IPS DF 4.7 (cell line): ENCODE data around the gene SAMD4A.

Experiments
- DNase-seq: peaks from one replicate; pipeline ENCODE4 v3.0.0-alpha.2; 2013; ENCODE audit warnings: low spot score; ENCODE audit errors: extremely low read depth

The SAMD4A gene

DNA sequence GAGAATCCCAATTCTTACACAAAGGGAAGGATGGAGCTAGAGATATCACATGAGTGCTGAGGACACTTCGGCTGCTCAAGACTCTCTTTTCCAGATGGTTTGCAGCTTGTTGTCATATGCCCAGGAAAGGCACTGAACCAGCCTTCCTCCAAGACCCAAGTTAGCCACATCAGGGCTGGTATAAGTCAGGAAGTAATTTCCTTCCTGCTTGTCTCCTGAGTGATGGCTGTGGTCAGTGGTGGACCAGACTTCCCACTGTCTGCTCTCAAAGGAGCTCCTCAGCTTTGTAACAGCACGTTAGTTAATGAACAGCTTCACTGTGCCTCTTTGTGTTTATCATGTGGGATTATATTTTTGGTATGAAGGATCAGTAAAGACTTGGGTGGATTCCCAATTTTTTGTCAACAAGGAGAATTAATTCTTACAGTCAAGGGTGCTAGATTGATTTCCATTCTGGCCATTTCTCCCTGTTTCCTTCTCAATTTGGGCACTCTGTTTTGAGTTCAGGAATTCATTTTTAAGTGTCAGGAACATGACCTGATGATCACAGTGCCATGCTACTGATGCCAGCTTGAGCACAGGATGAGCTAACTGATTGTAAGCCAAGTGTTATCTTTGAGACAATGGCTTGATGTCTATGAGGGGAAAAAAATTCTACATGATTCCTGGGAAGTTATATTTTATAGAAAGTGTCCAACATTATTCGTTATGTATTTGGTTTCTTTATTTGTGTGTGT, 189.9 kb downstream of the SAMD4A start:
- DNase-seq = no peak

GRCh38 chr14:54758041-54758440, 191.1 kb downstream of the SAMD4A start:
- no peak for DNase-seq

GRCh38 chr14:54759982-54760585, 193.2 kb downstream of the SAMD4A start:
- no peak for DNase-seq

DNA sequence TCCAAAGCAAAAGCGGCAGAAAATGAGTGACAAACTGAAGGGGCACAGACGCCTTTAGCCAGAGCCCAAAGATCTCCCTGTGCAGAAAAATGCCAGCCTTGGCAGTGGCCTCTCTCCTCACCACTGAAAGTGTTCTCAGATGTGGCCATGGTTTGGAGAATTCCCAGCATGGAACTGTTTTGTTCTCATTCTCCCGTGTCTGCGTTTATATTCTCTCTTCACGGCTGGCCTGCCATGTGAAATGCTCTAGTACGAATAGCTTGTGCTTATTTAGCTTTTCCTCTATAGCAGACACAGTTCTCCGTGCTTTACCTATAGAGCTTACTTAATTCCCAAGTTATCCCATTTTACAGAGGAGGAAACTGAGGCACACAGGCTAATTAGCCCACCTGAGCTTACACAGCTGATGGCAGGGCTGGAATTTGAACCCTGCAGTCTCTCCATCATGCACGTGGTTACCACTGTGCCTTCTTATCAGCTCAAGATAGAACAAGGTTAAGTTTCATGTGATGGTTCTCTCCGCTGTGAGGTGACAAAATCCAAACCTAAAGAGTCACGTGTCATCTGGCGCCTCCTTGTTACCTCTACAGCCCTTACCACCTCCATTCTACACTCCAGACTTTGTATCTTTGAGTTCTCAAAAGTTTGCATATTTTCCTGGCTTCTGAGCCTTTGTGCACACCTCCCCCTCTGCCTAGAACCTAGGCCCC, 194.1 kb downstream of the SAMD4A start:
- DNase-seq = no peak

- DNase-seq = no peak
These were observed 194.9 kb downstream of the SAMD4A start for GRCh38 chr14:54761835-54762234.

DNA sequence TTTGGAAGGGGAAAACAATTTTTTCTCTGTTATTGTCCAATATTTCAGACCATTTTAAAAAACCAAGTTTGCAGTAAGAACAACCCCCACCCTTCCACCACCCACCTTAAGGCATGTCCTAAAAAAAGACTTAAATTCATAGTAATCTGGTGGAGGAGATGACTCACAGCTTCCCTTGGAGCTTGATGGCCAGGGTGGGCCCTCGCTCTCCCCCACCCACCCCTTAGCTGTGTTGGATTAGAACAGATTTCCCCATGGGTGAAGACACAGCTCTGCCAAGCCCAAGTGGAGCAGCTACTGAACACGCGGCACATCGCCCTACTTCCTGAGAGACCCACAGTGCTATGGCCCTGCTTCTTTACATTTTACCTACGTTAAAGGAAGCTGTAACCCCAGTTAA, 195.4 kb downstream of the SAMD4A start:
- no peak for DNase-seq

DNA sequence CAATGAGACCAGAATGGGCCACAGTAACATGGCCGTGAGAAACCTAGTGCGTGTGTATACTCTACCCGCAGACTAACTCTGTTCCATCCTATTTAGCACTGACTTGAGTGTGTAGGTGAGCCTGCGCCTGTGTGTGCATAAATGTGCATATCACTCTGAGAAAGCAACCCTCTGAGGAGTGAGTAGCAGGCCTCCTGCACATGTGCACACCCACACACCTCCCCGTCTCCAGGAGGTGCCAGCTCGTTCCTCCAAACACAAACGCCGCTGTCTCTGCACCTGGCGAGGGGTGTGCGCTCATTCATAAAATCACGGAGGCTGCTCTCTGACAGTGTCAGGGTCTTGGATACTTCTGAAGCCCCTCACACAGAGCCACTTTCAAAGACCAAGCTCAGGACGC, 196.8 kb downstream of the SAMD4A start:
- DNase-seq = no peak

- DNase-seq = no peak
These were observed 199.6 kb downstream of the SAMD4A start for GRCh38 chr14:54766276-54767138.

DNA sequence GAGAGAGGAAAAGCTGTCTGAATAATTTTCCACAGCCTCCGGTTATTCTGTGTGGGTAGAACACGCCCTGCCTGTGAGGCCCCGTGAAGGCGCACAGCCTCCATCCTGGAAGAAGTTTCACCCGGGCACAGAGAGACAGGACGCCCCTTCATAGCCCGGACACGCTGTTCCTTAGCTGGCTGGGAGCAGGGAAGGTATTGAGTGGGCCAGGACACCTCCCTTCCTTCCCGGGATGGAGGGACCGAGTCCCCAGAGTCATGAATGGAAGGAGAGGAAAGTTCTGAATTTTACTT, 200.2 kb downstream of the SAMD4A start:
- no peak for DNase-seq

DNA sequence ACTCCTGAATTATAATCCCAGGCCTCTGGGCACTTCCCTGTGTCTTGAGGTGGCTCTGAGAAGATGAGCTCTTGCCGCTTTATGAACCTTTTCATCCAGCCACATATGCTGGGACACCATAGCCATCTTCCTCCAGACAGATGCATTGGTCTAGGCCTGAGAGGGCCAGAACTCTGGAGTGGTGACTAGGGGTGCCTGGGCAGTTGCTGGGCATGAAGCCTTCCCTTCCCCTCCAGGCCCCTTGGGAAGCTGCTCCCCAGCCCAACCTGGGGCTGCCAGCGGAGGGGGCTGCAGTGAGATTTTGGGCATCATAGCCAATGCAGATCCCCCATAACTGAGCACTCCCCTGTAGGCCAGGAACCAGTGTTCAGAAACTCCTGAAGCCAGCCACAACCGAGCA, 200.5 kb downstream of the SAMD4A start:
- DNase-seq = no peak

DNA sequence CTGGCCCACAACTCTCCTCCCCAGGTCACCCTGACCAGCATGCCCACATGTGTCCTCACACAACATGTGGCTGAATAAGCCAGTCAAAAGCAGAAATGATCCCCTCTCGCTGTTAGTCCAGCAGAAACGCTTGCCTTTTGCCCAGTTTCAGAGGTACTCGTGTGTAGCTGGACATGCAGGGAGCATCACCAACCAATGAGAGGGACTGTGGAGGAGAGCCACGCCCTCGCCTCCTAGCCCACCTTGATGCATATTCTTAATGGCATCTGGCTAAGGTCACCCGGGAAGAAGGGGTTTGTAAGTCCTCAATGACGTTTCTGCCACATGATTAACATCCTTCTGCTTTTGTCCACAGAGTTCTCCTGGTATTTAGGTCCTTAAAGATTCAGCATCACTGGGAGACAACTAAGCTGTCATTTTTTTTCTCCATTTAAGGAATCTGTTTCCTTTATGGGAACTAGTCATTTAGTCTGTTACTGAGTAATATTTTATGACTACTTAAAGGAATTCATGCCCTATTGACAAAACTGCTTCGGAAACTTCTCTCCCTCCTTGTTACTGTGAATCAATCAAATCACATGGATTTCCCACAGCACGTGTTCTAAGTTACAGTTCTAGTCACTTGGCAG, 201.7 kb downstream of the SAMD4A start:
- no peak for DNase-seq

DNA sequence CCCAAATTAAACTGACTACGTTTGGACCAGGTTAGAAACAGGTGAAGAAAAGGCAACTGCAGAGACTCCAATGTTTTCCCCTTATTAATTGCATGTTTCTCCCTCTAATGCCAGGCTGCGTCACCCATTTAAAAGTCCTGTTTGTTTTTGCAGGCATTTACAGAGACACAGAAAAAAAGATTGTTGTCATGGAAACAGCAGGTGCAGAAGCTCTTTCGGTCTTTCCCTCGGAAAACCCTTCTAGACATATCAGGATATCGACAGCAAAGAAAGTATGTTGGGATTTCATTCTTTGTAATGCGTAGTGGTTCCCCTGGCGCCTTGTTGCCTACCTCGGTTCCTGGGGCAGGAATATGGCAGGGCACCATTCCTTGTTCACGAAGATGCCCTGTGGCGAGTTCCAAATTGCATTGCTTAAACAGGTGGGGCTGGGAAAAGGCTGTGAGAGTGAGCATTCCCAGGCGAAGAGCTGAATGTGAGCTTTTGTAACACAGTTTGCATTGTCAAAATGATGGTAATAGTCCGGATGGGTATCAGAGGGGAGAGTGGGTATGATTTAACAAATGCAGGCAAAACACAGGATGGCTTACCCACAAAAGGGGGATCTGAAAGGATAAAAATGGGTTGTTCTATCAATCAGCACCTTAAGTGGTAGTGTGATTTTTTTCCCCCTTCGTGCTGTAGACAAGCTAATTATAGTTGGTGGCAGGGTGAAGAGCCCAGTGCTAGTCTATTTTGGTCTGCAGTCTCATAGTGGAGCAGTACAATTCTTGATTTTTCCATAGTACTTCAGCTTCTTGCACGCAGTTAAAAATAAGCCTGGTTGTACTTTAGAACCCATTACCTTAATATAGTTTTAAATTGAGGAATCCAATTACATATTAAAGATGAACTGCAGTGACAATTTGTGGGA, 203.3 kb downstream of the SAMD4A start:
- DNase-seq = no peak

- no peak for DNase-seq
These were observed 204.6 kb downstream of the SAMD4A start for GRCh38 chr14:54771411-54772027.

GRCh38 chr14:54772451-54772881, 205.5 kb downstream of the SAMD4A start:
- DNase-seq = no peak

DNA sequence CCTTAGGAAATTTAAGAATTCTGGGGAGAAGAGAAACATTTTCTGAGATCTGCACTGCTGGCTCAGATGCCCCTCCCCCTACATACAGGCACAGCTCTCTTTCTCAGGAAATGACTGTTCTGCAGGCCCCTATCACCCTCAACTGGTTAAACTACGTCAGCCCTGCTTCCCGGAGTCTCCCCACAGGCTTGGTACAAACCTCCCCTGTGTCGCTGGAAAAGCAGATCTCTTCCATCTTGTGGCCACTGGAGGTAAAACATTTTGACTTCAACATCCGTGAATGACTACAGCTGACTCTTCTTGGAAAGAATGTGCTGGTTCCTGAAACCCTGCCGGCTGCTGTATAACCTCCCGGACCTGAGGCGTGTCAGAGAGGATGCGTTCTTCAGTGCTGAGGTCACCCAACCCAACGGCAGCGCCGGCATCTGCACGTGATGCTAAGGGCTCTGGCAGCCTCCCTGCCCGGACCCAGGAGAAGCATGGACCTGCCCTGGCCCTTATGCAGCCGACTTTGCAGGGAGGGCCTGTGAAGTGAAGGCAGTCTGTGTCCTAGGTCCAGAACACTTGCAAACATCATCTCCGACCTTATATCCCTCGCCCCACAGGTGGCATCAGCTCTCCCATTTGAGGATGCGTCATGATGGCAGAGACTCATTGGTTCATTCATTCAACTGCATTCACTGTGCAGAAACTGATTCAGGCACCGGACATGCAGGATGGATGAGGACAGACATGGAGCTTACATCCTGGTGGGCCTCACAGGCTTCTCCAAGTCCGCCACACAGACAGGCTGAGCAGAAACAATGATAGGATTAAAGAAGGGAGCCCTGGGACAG, 206.5 kb downstream of the SAMD4A start:
- peak; percentile 97 for DNase-seq

DNA sequence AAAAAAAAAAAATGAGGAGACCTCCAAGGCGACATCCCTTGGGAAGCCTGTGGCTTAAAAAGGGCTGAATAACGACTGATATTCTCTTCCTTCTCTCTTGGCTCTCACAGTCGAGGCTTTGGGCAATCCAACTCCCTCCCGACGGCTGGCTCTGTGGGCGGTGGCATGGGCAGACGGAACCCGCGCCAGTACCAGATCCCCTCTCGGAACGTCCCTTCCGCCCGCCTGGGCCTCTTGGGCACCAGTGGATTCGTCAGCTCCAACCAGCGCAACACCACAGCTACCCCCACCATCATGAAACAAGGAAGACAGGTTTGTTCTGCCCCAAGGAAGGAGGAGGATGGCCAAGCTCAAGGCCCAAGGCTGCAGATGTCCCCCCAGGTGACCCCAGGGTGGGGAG, 207.9 kb downstream of the SAMD4A start:
- no peak for DNase-seq

DNA sequence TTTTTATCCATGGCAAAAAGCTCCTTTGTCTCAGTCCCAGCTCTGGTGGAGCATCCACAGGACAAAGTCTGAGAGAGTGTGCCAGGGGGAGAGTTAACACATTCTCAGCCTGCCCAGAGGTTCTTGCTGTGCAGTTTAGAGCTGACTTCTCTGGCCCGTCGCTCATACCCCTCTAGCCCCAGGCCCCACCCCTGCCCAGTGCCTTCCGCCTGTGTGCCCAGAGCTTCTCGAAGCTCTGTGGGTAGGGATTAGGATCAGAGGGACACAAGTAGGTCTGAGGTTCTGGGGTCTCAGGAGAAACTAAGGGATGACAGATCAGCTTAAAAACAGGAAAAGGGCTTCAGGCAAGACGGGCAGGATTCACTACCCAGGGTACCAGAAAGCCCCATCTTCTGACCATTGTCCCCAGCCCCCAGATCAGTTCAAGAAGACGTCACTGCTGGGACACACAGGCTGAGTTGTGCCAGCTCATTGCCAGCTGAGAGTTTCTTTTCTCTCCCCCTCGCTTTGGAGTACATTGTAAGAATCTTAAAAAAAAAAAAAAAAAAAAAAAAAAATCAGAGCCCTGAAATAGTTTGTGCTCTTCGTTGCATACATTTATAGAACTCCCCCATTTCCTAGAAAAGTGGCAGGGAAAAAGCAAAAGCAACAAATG, 208.7 kb downstream of the SAMD4A start:
- no peak for DNase-seq

DNA sequence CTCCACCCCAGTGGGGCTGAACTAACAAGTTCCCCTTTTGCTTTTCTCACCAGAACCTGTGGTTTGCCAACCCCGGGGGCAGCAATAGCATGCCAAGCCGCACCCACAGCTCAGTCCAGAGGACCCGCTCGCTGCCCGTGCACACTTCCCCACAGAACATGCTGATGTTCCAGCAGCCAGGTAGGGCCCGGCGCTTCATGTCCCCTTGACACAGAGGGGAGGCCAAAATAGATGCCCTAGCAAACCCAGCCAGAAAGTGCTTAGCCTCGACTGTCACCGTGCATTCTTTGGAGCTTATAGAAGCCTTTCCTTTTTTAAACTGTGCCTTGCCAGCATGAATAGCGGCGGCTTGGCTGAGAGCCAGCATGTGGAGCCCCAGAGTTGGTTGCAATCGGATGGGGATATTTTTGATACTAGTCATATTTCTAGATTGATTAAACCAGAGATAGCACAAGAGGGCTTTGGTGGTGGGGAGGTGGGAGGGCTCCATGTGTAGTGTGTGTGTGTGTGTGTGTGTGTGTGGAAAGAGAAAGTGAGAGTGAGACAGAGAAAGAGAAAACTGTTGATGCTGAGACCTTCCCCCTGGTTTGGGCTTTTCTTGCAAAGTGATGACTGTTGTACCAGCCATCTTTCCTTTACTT, 209.6 kb downstream of the SAMD4A start:
- no peak for DNase-seq
